Tibial nerve (tissue), 4 donors: ENCODE data around the gene THY1.

Experiments used
- CTCF ChIP-seq, 5 experiments: fragments of 200-600 bp in 3 of 5; fragments of 450-650 bp in 2 of 5; sonication (generic) in 3 of 5; IDR thresholded peaks; one replicate each; pipeline ENCODE4 v1.5.1; 2016 to 2019; ENCODE audit warnings: antibody characterized with exemption in 5 of 5, mild to moderate bottlenecking in 3 of 5, moderate library complexity in 2 of 5
- EP300 ChIP-seq, 2 donors: sonication (generic); formaldehyde crosslinking; IDR thresholded peaks; one replicate each; pipeline ENCODE4 v1.6.1; 2017; ENCODE audit warnings: antibody characterized with exemption in 2 of 2, mild to moderate bottlenecking in 1 of 2

- TF ChIP-seq CTCF (IDR thresholded peaks at IDR 0.05) = no peak
- no peak for TF ChIP-seq EP300 (IDR thresholded peaks at IDR 0.05)
These were observed 48.2 kb downstream of the THY1 start for GRCh38 chr11:119374632-119375336.
